Hepatocyte (in vitro differentiated cells): ENCODE data around the gene SLC44A4. TPM values are rescaled to one million over a fixed set of nuclear protein-coding genes. Genes with fewer than 3 reads are reported as not detected.

Experiments used
- DNase-seq: peaks from one replicate; pipeline ENCODE4 v3.0.0-alpha.2; 2016; ENCODE audit warnings: low spot score
- H2AFZ ChIP-seq: fragments of 200-600 bp; sonication (generic); 2 replicates; pipeline ENCODE4 v1.6.0; 2016; ENCODE audit warnings: antibody characterized with exemption, mild to moderate bottlenecking
- H3K27ac ChIP-seq: fragments of 200-600 bp; sonication (generic); 2 replicates; pipeline ENCODE4 v1.5.1; 2016; ENCODE audit warnings: mild to moderate bottlenecking
- H3K27me3 ChIP-seq: fragments of 200-600 bp; sonication (generic); 2 replicates; pipeline ENCODE4 v1.6.1; 2016
- H3K36me3 ChIP-seq: fragments of 200-600 bp; sonication (generic); replicated peaks from 2 replicates; pipeline ENCODE4 v1.5.1; 2016; ENCODE audit warnings: low read depth; ENCODE audit not compliant: insufficient read depth
- H3K4me1 ChIP-seq: fragments of 200-600 bp; sonication (generic); 2 replicates; pipeline ENCODE4 v1.5.1; 2016; ENCODE audit warnings: mild to moderate bottlenecking, moderate library complexity; ENCODE audit not compliant: insufficient read depth
- H3K4me2 ChIP-seq: fragments of 200-600 bp; sonication (generic); 2 replicates; pipeline ENCODE4 v1.6.0; 2016
- H3K4me3 ChIP-seq: fragments of 200-600 bp; sonication (generic); 2 replicates; pipeline ENCODE4 v1.5.1; 2016; ENCODE audit warnings: mild to moderate bottlenecking
- H3K79me2 ChIP-seq: fragments of 200-600 bp; sonication (generic); 2 replicates; pipeline ENCODE4 v1.6.0; 2017; ENCODE audit warnings: mild to moderate bottlenecking
- H3K9me2 ChIP-seq: fragments of 200-600 bp; sonication (generic); replicated peaks from 2 replicates; pipeline ENCODE4 v1.6.0; 2017; ENCODE audit warnings: mild to moderate bottlenecking; ENCODE audit not compliant: insufficient read depth
- H3K9me3 ChIP-seq: fragments of 200-600 bp; sonication (generic); 2 replicates; pipeline ENCODE4 v1.5.1; 2016; ENCODE audit warnings: low read depth, mild to moderate bottlenecking
- H4K20me1 ChIP-seq: fragments of 200-600 bp; sonication (generic); 2 replicates; pipeline ENCODE4 v1.6.0; 2016; ENCODE audit warnings: mild to moderate bottlenecking; ENCODE audit not compliant: insufficient read depth, poor library complexity, severe bottlenecking
- EZH2 ChIP-seq: fragments of 200-600 bp; sonication (generic); IDR thresholded peaks from 2 replicates; pipeline ENCODE4 v1.6.1; 2016; ENCODE audit warnings: antibody characterized with exemption, mild to moderate bottlenecking, borderline replicate concordance
- EZH2phosphoT487 ChIP-seq: fragments of 200-600 bp; sonication (generic); IDR thresholded peaks from one replicate; pipeline ENCODE4 v1.6.1; 2018; ENCODE audit warnings: antibody characterized with exemption, mild to moderate bottlenecking, low read depth, moderate library complexity; ENCODE audit not compliant: unreplicated experiment, severe bottlenecking
- WGBS: methylation state at CpG from one replicate; pipeline ENCODE4 v1.1.6; 2016; ENCODE audit warnings: low lambda C conversion rate; ENCODE audit errors: missing lambda C conversion rate; 5-methylcytosine and 5-hydroxymethylcytosine counted together
- polyA plus RNA-seq: library from polyadenylated mRNA; unstranded; fragments of >200 nt; fragmentation: Nextera tagmentation; extraction: Ambion mirVana; gene quantifications from 2 replicates; pipeline ENCODE4 v1.2.1, GENCODE V29; 2016
- total RNA-seq: library from RNA; depleted of rRNA; stranded (reverse); fragments of >200 nt; gene quantifications from 2 replicates; pipeline ENCODE4 v1.2.3, GENCODE V29; 2014
- TF ChIP-seq, protein P1 (sequence below): fragments of 200-600 bp; sonication (generic); IDR thresholded peaks from 2 replicates; pipeline ENCODE4 v1.5.1; 2016; ENCODE audit warnings: antibody characterized with exemption, mild to moderate bottlenecking; ENCODE audit not compliant: poor library complexity

SLC44A4 gene
- total RNA-seq = 76.2 and 92.0 TPM in 2 replicates
- 73.5 and 90.8 TPM in 2 replicates for polyA plus RNA-seq

- no peaks in the 10 kb centered on the region for H3K9me2 ChIP-seq
- TF ChIP-seq EZH2 (no peak), EZH2phosphoT487 (no peak)
- TF ChIP-seq, protein P1, sequence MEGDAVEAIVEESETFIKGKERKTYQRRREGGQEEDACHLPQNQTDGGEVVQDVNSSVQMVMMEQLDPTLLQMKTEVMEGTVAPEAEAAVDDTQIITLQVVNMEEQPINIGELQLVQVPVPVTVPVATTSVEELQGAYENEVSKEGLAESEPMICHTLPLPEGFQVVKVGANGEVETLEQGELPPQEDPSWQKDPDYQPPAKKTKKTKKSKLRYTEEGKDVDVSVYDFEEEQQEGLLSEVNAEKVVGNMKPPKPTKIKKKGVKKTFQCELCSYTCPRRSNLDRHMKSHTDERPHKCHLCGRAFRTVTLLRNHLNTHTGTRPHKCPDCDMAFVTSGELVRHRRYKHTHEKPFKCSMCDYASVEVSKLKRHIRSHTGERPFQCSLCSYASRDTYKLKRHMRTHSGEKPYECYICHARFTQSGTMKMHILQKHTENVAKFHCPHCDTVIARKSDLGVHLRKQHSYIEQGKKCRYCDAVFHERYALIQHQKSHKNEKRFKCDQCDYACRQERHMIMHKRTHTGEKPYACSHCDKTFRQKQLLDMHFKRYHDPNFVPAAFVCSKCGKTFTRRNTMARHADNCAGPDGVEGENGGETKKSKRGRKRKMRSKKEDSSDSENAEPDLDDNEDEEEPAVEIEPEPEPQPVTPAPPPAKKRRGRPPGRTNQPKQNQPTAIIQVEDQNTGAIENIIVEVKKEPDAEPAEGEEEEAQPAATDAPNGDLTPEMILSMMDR = no peak
- H3K27ac ChIP-seq = peak within 1 kb of the TSS; percentile 99
- 82% methylated on average over 2 of the region's 18 CpGs for WGBS
- DNase-seq = peak; percentile 71
- H3K9me3 ChIP-seq = no peaks in the 10 kb centered on the region
- no peaks in the 10 kb centered on the region for H4K20me1 ChIP-seq
- H3K4me1 ChIP-seq = no peaks in the 10 kb centered on the region
- H3K36me3 ChIP-seq = no peaks in the 10 kb centered on the region
- no peak within 1 kb of the TSS for H2AFZ ChIP-seq
- peak within 1 kb of the TSS; percentile 27 for H3K4me3 ChIP-seq
- no peaks in the 10 kb centered on the region for H3K27me3 ChIP-seq
- peaks cover 23% of the 10 kb centered on the region for H3K79me2 ChIP-seq
- H3K4me2 ChIP-seq = peak within 1 kb of the TSS; percentile 84
Observed at GRCh38 chr6:31878726-31879125, at the start of gene SLC44A4. TSS of gene SLC44A4 (minus strand) at chr6:31878997. CDS start at chr6:31878980, 17 bp downstream.

GRCh38 chr6:31928672-31928939 is 49.8 kb upstream of the SLC44A4 start:
- Histone ChIP-seq H3K27ac (no peak overlapping the region), H3K27me3 (no peaks in the 10 kb centered on the region), H3K9me3 (no peaks in the 10 kb centered on the region), H3K4me1 (no peaks in the 10 kb centered on the region), H3K4me2 (no peak overlapping the region), H2AFZ (no peak overlapping the region), H4K20me1 (no peaks in the 10 kb centered on the region), H3K36me3 (no peaks in the 10 kb centered on the region), H3K4me3 (no peak overlapping the region), H3K9me2 (no peaks in the 10 kb centered on the region), H3K79me2 (no peaks in the 10 kb centered on the region)
- no peak for DNase-seq
- no peak for TF ChIP-seq EZH2phosphoT487
- no peak for TF ChIP-seq EZH2
- TF ChIP-seq, protein P1 = no peak
- 90% methylated on average over 9 of the region's 9 CpGs for WGBS

DNA sequence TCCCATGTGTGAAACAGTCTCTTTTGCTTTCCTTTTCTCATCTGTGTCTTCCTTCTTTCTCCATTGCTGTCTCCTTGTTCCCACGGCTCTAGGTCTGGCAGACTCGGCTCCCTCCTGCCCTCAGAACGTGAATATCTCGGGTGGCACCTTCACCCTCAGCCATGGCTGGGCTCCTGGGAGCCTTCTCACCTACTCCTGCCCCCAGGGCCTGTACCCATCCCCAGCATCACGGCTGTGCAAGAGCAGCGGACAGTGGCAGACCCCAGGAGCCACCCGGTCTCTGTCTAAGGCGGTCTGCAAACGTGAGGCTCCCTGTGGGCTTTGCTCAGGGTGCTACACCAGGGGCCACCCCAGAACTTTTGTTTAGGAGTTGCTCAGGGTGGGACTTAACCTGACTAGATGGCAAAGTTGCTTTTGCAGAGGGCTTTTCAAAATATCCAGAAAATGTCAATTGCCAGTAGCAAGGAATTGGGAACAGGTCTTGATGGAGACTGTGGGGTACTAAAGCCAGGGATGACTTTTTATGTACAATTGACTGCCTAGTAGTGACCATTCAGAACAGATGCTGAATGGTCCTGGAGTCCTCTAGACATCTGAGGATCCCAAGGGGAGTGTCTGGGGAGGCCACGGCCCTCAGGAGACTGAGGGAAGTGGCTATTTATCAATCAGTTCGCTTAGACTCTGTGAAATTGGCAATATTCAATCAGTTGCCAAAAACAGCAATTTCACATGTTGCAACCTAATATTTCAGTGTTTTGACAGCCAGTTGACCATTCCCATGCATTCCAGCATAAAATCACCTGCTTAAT is 49.3 kb upstream of the SLC44A4 start:
- 91% methylated on average over 11 of the region's 11 CpGs for WGBS
- H3K27me3 ChIP-seq = no peaks in the 10 kb centered on the region
- no peaks in the 10 kb centered on the region for H3K36me3 ChIP-seq
- H3K27ac ChIP-seq = peak overlapping the region; percentile 22
- no peaks in the 10 kb centered on the region for H3K79me2 ChIP-seq
- no peaks in the 10 kb centered on the region for H3K4me1 ChIP-seq
- H4K20me1 ChIP-seq = no peaks in the 10 kb centered on the region
- no peak for TF ChIP-seq EZH2
- no peak for TF ChIP-seq EZH2phosphoT487
- TF ChIP-seq, protein P1 = no peak
- no peaks in the 10 kb centered on the region for H3K9me3 ChIP-seq
- no peak overlapping the region for H3K4me3 ChIP-seq
- H2AFZ ChIP-seq = no peak overlapping the region
- H3K9me2 ChIP-seq = no peaks in the 10 kb centered on the region
- DNase-seq = no peak
- peak overlapping the region; percentile 27 for H3K4me2 ChIP-seq
